Astrocyte (in vitro differentiated cells and primary cell): Measurements from ENCODE around the gene TKFC.

ENCODE experiments used
- CTCF ChIP-seq: IDR thresholded peaks from 2 replicates; pipeline ENCODE4 v1.5.1; 2011; ENCODE audit warnings: low read depth, mild to moderate bottlenecking, inconsistent platforms, low read length, moderate library complexity; ENCODE audit not compliant: insufficient read depth
- EZH2 ChIP-seq: IDR thresholded peaks from 2 replicates; pipeline ENCODE4 v1.6.1; 2012; ENCODE audit warnings: mild to moderate bottlenecking, low read length, inconsistent platforms; ENCODE audit not compliant: insufficient read depth

DNA sequence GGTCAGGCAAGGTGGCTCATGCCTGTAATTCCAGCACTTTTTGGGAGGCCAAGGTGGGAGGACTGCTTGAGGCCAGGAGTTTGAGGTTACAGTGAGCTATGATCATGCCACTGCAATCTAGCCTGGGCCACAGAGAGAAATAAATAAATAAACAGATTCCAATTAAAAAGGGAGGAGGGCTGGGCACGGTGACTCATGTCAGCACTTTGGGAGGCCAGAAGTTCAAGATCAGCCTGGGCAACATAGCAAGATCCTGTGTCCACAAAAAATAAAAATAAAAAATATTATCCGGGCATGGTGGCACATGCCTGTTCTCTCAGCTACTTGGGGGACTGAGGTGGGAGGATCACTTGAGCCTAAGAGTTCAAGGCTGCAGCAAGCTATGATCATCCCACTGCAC is 21.2 kb downstream of the TKFC start:
- TF ChIP-seq CTCF (no peak), EZH2 (no peak)
